H1 (cell line): ENCODE measurements around the gene ROBO2. TPM values are rescaled to one million over a fixed set of nuclear protein-coding genes. Genes with fewer than 3 reads are reported as not detected.
A peak's percentile ranks its signal among the peaks of the same experiment; 100 is the strongest.

ENCODE experiments used
- CTCF ChIA-PET: fragments of 300-600 bp; sonication (Branson Sonifier 250); formaldehyde crosslinking; loops from one replicate; lab custom pipeline; 2021; ENCODE audit not compliant: partially characterized antibody; lab: Charles Lee
- POLR2A ChIA-PET: fragments of 300-600 bp; sonication (Branson Sonifier 250); formaldehyde crosslinking; loops from one replicate; lab custom pipeline; 2021; ENCODE audit warnings: inconsistent platforms; ENCODE audit not compliant: partially characterized antibody; lab: Charles Lee
- DNase-seq, 2 experiments: peaks; one replicate each; pipeline versions ENCODE4 v3.0.0 to v3.0.0-alpha.2; 2010 to 2022; ENCODE audit warnings: low spot score in 2 of 2, low read depth in 1 of 2, mixed read lengths in 1 of 2
- FAIRE-seq: peaks from 2 replicates; lab custom pipeline; 2011; peaks lifted over from hg19 to GRCh38; lab: Jason Lieb, UNC
- H2AFZ ChIP-seq: 2 replicates; pipeline ENCODE4 v1.8.1; 2012; ENCODE audit warnings: low read length, inconsistent platforms
- H2AK5ac ChIP-seq: 2 replicates; pipeline ENCODE4 v1.6.1; 2013; ENCODE audit warnings: low read depth, low read length
- H2BK120ac ChIP-seq: replicated peaks from 2 replicates; pipeline ENCODE3; 2013; ENCODE audit warnings: low read depth, low read length, inconsistent platforms
- H2BK12ac ChIP-seq: 2 replicates; pipeline ENCODE4 v1.6.1; 2013; ENCODE audit warnings: low read depth, low read length
- H2BK15ac ChIP-seq: 2 replicates; pipeline ENCODE4 v1.6.1; 2013; ENCODE audit warnings: low read length
- H2BK20ac ChIP-seq: 2 replicates; pipeline ENCODE4 v1.6.1; 2013; ENCODE audit warnings: low read length
- H2BK5ac ChIP-seq: 2 replicates; pipeline ENCODE4 v1.6.1; 2013; ENCODE audit warnings: low read depth, low read length
- H3K14ac ChIP-seq: 2 replicates; pipeline ENCODE4 v1.6.1; 2013; ENCODE audit warnings: inconsistent platforms; ENCODE audit not compliant: insufficient read length
- H3K18ac ChIP-seq: 2 replicates; pipeline ENCODE4 v1.6.1; 2013; ENCODE audit warnings: low read length; ENCODE audit errors: extremely low read depth
- H3K23ac ChIP-seq: 2 replicates; pipeline ENCODE4 v1.6.1; 2013; ENCODE audit warnings: inconsistent platforms; ENCODE audit not compliant: insufficient read length
- H3K23me2 ChIP-seq: 2 replicates; pipeline ENCODE4 v1.6.1; 2013; ENCODE audit warnings: low read depth, low read length
- H3K27ac ChIP-seq: 2 replicates; pipeline ENCODE4 v1.6.1; 2011; ENCODE audit warnings: low read depth, low read length, inconsistent platforms
- H3K27me3 ChIP-seq, 4 experiments: replicated peaks in 1 of 4; 1 replicate in 1 of 4; 2 replicates in 3 of 4; pipeline versions ENCODE4 v1.6.1 to v1.8.1; 2011 to 2013; ENCODE audit warnings: low read length in 3 of 4, mild to moderate bottlenecking in 3 of 4, inconsistent platforms in 2 of 4, mixed read lengths in 2 of 4, moderate library complexity in 1 of 4; ENCODE audit not compliant: control insufficient read depth in 3 of 4, insufficient read depth in 3 of 4; ENCODE audit errors: extremely low read depth in 1 of 4
- H3K36me3 ChIP-seq, 4 experiments: 2 replicates each; pipeline versions ENCODE4 v1.6.1 to v1.8.1; 2011 to 2013; ENCODE audit warnings: mild to moderate bottlenecking in 4 of 4, low read length in 3 of 4, moderate library complexity in 2 of 4, control low read depth in 1 of 4, inconsistent platforms in 1 of 4; ENCODE audit not compliant: insufficient read depth in 4 of 4, control insufficient read depth in 2 of 4
- H3K4ac ChIP-seq: replicated peaks from 2 replicates; pipeline ENCODE3; 2013; ENCODE audit warnings: low read length, low read depth, mixed read lengths, inconsistent platforms; ENCODE audit not compliant: insufficient read length
- H3K4me1 ChIP-seq, 4 experiments: replicated peaks in 1 of 4; 1 replicate in 1 of 4; 2 replicates in 3 of 4; pipeline versions ENCODE4 v1.6.1 to v1.8.1; 2011 to 2013; ENCODE audit warnings: low read length in 3 of 4, inconsistent platforms in 2 of 4, mixed read lengths in 1 of 4; ENCODE audit not compliant: insufficient read depth in 4 of 4, control insufficient read depth in 3 of 4
- H3K4me2 ChIP-seq, 2 experiments: 2 replicates each; pipeline versions ENCODE4 v1.6.1 to v1.8.1; 2011 to 2013; ENCODE audit warnings: low read depth in 2 of 2, low read length in 2 of 2, control low read depth in 1 of 2, inconsistent platforms in 1 of 2, mild to moderate bottlenecking in 1 of 2; ENCODE audit not compliant: insufficient read depth in 1 of 2
- H3K4me3 ChIP-seq, 4 experiments: fragments of 200-600, 300-600 bp in 1 of 4; sonication (generic), shearing (Covaris generic), sonication (Bioruptor Twin) in 1 of 4; 2 replicates each; pipeline versions ENCODE4 v1.5.1 to v1.8.1; 2011 to 2016; ENCODE audit warnings: low read length in 4 of 4, low read depth in 3 of 4, control low read depth in 2 of 4, inconsistent platforms in 2 of 4, mild to moderate bottlenecking in 2 of 4, mixed read lengths in 1 of 4, moderate library complexity in 1 of 4; ENCODE audit not compliant: insufficient read depth in 2 of 4; ENCODE audit errors: extremely low read depth in 1 of 4
- H3K56ac ChIP-seq: replicated peaks from 2 replicates; pipeline ENCODE3; 2013; ENCODE audit warnings: low read depth, mild to moderate bottlenecking, mixed read lengths, low read length, inconsistent platforms; ENCODE audit not compliant: insufficient read length
- H3K79me1 ChIP-seq: 2 replicates; pipeline ENCODE4 v1.6.1; 2013; ENCODE audit warnings: low read depth, low read length, control low read depth
- H3K79me2 ChIP-seq, 2 experiments: 2 replicates each; pipeline versions ENCODE4 v1.6.1 to v1.8.1; 2012 to 2013; ENCODE audit warnings: low read length in 2 of 2, mild to moderate bottlenecking in 2 of 2, inconsistent platforms in 1 of 2; ENCODE audit not compliant: insufficient read depth in 2 of 2, control insufficient read depth in 1 of 2
- H3K9ac ChIP-seq, 4 experiments: replicated peaks in 1 of 4; 1 replicate in 1 of 4; 2 replicates in 3 of 4; pipeline versions ENCODE4 v1.6.1 to v1.8.1; 2011 to 2013; ENCODE audit warnings: low read depth in 3 of 4, low read length in 3 of 4, control low read depth in 2 of 4, mild to moderate bottlenecking in 2 of 4, moderate library complexity in 2 of 4, inconsistent platforms in 1 of 4; ENCODE audit errors: extremely low read depth in 1 of 4
- H3K9me3 ChIP-seq, 2 experiments: 2 replicates each; pipeline versions ENCODE4 v1.6.1 to v1.8.1; 2012 to 2013; ENCODE audit warnings: mild to moderate bottlenecking in 2 of 2, moderate library complexity in 2 of 2, control low read depth in 1 of 2, inconsistent platforms in 1 of 2, low read depth in 1 of 2, low read length in 1 of 2, mixed read lengths in 1 of 2; ENCODE audit not compliant: insufficient read depth in 2 of 2
- H4K20me1 ChIP-seq, 2 experiments: replicated peaks in 1 of 2; 2 replicates each; pipeline versions ENCODE3 to v1.8.1; 2011 to 2013; ENCODE audit warnings: inconsistent platforms in 2 of 2, low read length in 2 of 2, mild to moderate bottlenecking in 1 of 2; ENCODE audit not compliant: insufficient read depth in 2 of 2, control insufficient read depth in 1 of 2
- H4K5ac ChIP-seq: 2 replicates; pipeline ENCODE4 v1.6.1; 2013; ENCODE audit warnings: low read length, low read depth, mixed read lengths, inconsistent platforms; ENCODE audit not compliant: insufficient read length
- H4K8ac ChIP-seq: 2 replicates; pipeline ENCODE4 v1.8.0; 2013; ENCODE audit warnings: mild to moderate bottlenecking, moderate library complexity, low read length, inconsistent platforms; ENCODE audit not compliant: insufficient read depth; ENCODE audit errors: extremely low read depth
- H4K91ac ChIP-seq: replicated peaks from 2 replicates; pipeline ENCODE3; 2013; ENCODE audit warnings: low read length, mixed read lengths, inconsistent platforms; ENCODE audit not compliant: insufficient read length
- ASH2L ChIP-seq: fragments of 200-600, 300-600 bp; sonication (generic); IDR thresholded peaks from one replicate; pipeline ENCODE4 v1.7.1; 2017; ENCODE audit warnings: low read length
- HDAC2 ChIP-seq, 2 experiments: fragments of 300-600 bp in 1 of 2; sonication (generic) in 1 of 2; IDR thresholded peaks; 2 replicates each; pipeline ENCODE4 v1.6.1; 2011 to 2012; ENCODE audit warnings: low read depth in 2 of 2, low read length in 2 of 2, mild to moderate bottlenecking in 2 of 2, moderate library complexity in 2 of 2, borderline replicate concordance in 1 of 2, inconsistent platforms in 1 of 2
- KDM1A ChIP-seq: fragments of 200-600, 300-600 bp; sonication (generic); IDR thresholded peaks from 2 replicates; pipeline ENCODE4 v1.7.1; 2016; ENCODE audit warnings: mild to moderate bottlenecking, low read length, borderline replicate concordance
- KDM4A ChIP-seq: IDR thresholded peaks from one replicate; pipeline ENCODE4 v1.7.1; 2012; ENCODE audit warnings: low read depth, mild to moderate bottlenecking, moderate library complexity, low read length, inconsistent platforms; ENCODE audit not compliant: severe bottlenecking
- MAFK ChIP-seq: IDR thresholded peaks from 2 replicates; pipeline ENCODE4 v1.6.1; 2012; ENCODE audit warnings: low read depth, mild to moderate bottlenecking, improper control_type of control experiment, low read length
- SIN3A ChIP-seq, 2 experiments: IDR thresholded peaks in 1 of 2; conservative IDR thresholded peaks in 1 of 2; 2 replicates each; pipeline ENCODE4 v1.6.1; 2011 to 2012; ENCODE audit warnings: low read length in 2 of 2, improper control_type of control experiment in 1 of 2, low read depth in 1 of 2, mild to moderate bottlenecking in 1 of 2
- SP2 ChIP-seq: IDR thresholded peaks from 2 replicates; pipeline ENCODE4 v1.6.1; 2012; ENCODE audit warnings: mild to moderate bottlenecking, low read length, inconsistent platforms
- SUZ12 ChIP-seq: fragments of 200-600 bp; sonication (generic); IDR thresholded peaks from 2 replicates; pipeline ENCODE4 v1.6.1; 2012; ENCODE audit warnings: mild to moderate bottlenecking, inconsistent platforms, low read length, moderate library complexity, mixed read lengths
- TAF1 ChIP-seq: IDR thresholded peaks from 2 replicates; pipeline ENCODE4 v1.6.1; 2011; ENCODE audit warnings: mild to moderate bottlenecking, low read depth, low read length
- WGBS, 2 experiments: shearing (Covaris generic) in 1 of 2; methylation state at CpG; one replicate each; pipeline versions ENCODE4 v1.1.6 to v1.1.7; 2013 to 2015; ENCODE audit warnings: low lambda C conversion rate in 2 of 2, mixed read lengths in 2 of 2, inconsistent platforms in 1 of 2, low coverage in 1 of 2, missing lambda C conversion rate in 1 of 2; ENCODE audit not compliant: insufficient replicate concordance in 2 of 2, insufficient coverage in 1 of 2, insufficient read length in 1 of 2; ENCODE audit errors: extremely low coverage in 1 of 2, missing lambda C conversion rate in 1 of 2; 5-methylcytosine and 5-hydroxymethylcytosine counted together
- polyA plus RNA-seq, 7 experiments: library from polyadenylated mRNA; depleted of rRNA in 3 of 7; stranded (reverse) in 5 of 7; unstranded in 2 of 7; fragments of >200 nt in 5 of 7; fragments of 200-250 nt in 2 of 7; gene quantifications; 1 replicate in 5 of 7; 2 replicates in 1 of 7; 4 replicates in 1 of 7; pipeline versions ENCODE4 v1.2.1 to v1.2.3, GENCODE V29; 2011 to 2013; ENCODE audit warnings: missing spikeins in 2 of 7, mixed read lengths in 2 of 7
- total RNA-seq: library from RNA; stranded (reverse); fragmentation: NEBNext Ultra II Directional; extraction: Animal tissue kit (Norgen Biotek cat#: 25700); gene quantifications from 2 replicates; pipeline ENCODE4 v1.2.1, GENCODE V29; 2021
- TF ChIP-seq, protein P1 (sequence below): IDR thresholded peaks from 2 replicates; pipeline ENCODE4 v1.6.1; 2012; ENCODE audit warnings: inconsistent platforms

The ROBO2 gene
- total and polyA plus RNA-seq, 2 of the 8 experiments (the other 6 are each of a cell fraction or from before 2014, with no cell fraction given) = 1.5 to 2.9 TPM

DNA sequence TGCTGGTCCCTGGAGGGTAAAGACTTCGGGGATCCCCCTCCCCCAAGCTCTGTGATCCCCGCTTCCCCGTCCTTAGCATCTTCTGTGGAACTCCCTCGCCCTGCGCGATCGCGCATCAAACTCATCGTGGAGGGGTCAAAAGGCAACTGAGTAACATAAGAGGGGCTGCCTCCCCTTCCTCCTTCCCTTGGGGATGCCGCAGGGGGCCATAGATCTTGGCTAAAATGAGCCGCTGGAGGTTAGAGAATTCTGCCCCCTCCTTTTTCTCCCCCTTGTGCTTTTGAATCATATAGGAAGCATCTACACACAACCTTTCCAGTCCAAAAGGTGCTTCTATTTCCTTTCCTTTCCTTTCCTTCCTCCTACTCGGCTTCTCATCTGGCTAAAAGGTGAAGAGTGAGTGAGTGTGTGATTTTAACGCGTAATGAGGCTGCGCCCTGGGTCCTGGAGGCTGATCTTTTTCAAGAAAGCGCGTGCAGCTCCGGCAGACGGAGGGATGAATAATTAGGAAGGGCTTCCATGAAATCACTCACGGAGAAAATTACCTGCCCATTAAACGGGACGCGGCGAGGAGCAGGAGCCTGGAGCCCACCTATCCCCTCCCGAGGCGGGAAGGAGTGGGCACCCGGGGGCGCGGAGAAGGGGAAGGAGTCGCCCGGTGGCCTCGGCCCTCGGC is 831 bp upstream of the ROBO2 start:
- peaks cover 15% of the 10 kb centered on the region for H3K23me2 ChIP-seq
- no peak for TF ChIP-seq MAFK
- peak; percentile 45; the same call in 1 of the 2 replicates for TF ChIP-seq SUZ12
- TF ChIP-seq, protein P1, sequence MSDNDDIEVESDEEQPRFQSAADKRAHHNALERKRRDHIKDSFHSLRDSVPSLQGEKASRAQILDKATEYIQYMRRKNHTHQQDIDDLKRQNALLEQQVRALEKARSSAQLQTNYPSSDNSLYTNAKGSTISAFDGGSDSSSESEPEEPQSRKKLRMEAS = peak; percentile 40
- peak; percentile 80 for TF ChIP-seq KDM4A
- 0 out of 4 replicates have a peak, but pooled peaks of 1 of the 2 experiments have one; percentile 8 for TF ChIP-seq SIN3A (conservative IDR thresholded peaks at IDR 0.05 in 1 of 2, IDR thresholded peaks at IDR 0.05 in 1 of 2; ENCODE audit: low read depth in 1 of 2, low read length in 2 of 2)
- TF ChIP-seq KDM1A = no peak
- TF ChIP-seq SP2 = no peak
- peak; percentile 14; the same call in 1 of the 2 replicates for TF ChIP-seq TAF1
- TF ChIP-seq HDAC2 (IDR thresholded peaks at IDR 0.05; ENCODE audit: borderline replicate concordance in 1 of 2, low read depth in 2 of 2, low read length in 2 of 2) = 0 out of 4 replicates have a peak, but pooled peaks of 1 of the 2 experiments have one; percentile 26
- peak; percentile 82 for TF ChIP-seq ASH2L
- peak overlapping the region; percentile 82 to 93 for H3K4me2 ChIP-seq
- H3K23ac ChIP-seq = no peak overlapping the region
- H3K18ac ChIP-seq = peak overlapping the region; percentile 84
- peak in 1 of 2 experiments; percentile 68 for DNase-seq
- no peak overlapping the region for H4K5ac ChIP-seq
- ChIA-PET CTCF (interaction anchor here (0.5 to 3.5 kb wide), 22 partner anchors 10 to 1114 kb away, joined by 3 to 17 read pairs (median 3); no protein-coding TSS in a partner anchor), POLR2A (interaction anchor here (1.6 to 2.7 kb wide), 2 partner anchors 41 to 213 kb away, joined by 3 to 6 read pairs; no protein-coding TSS in a partner anchor)
- H3K9me3 ChIP-seq = no peaks in the 10 kb centered on the region
- H3K9ac ChIP-seq = peak overlapping the region in 2 of 4 experiments; percentile 8 to 44; a peak in 2 of 7 replicates
- H3K4me1 ChIP-seq = peaks cover 0 to 9% (median 5%) of the 10 kb centered on the region in 4 experiments; a peak in 5 of 7 replicates
- peak overlapping the region; percentile 16 for H4K91ac ChIP-seq
- H2BK5ac ChIP-seq = no peak overlapping the region
- H2BK120ac ChIP-seq = peak overlapping the region; percentile 34
- H3K27ac ChIP-seq = no peak overlapping the region
- no peak overlapping the region for H3K14ac ChIP-seq
- H2AK5ac ChIP-seq = no peak overlapping the region
- peak overlapping the region; percentile 27 for H3K56ac ChIP-seq
- peak overlapping the region; percentile 27 for H3K4ac ChIP-seq
- H4K20me1 ChIP-seq = no peaks in the 10 kb centered on the region
- 0 out of 2 replicates have a peak overlapping the region, but pooled peaks have one; percentile 93 for H2BK20ac ChIP-seq
- H2AFZ ChIP-seq = peak overlapping the region; percentile 94
- no peaks in the 10 kb centered on the region for H3K79me2 ChIP-seq
- H3K27me3 ChIP-seq = peaks cover 0 to 6% (median 5%) of the 10 kb centered on the region in 4 experiments; a peak in 5 of 7 replicates
- H2BK12ac ChIP-seq = peak overlapping the region; percentile 61; the same call in 1 of the 2 replicates
- H4K8ac ChIP-seq = no peak overlapping the region
- no peak for FAIRE-seq
- peak overlapping the region; percentile 34; the same call in 1 of the 2 replicates for H2BK15ac ChIP-seq
- no peaks in the 10 kb centered on the region for H3K79me1 ChIP-seq
- peak overlapping the region; percentile 78 to 89 (median 82) for H3K4me3 ChIP-seq
- WGBS, 2 experiments = 3% methylated on average over 20 of the region's 33 CpGs; no CpG with 5 or more reads in 1 of the 2 experiments
- H3K36me3 ChIP-seq = no peaks in the 10 kb centered on the region
